GM19324 (cell line): Measurements from ENCODE around the gene WDR83.
"Not testable (repeated sequence)": the region's sequence is repeated elsewhere in the genome, so short reads cannot be mapped to it uniquely, and the experiment has no call there.

ENCODE experiments used
- ATAC-seq: cut with Tn5 transposase; IDR thresholded peaks from one replicate; pipeline ENCODE4 v1.9.1; 2021; ENCODE audit warnings: mild to moderate bottlenecking, moderate library complexity; ENCODE audit not compliant: unreplicated experiment, low FRiP score

The WDR83 gene

GRCh38 chr19:12666265-12667048 is at the start of gene WDR83, which contains the start of gene MAN2B1:
WDR83 (plus strand) TSS chr19:12666807; CDS start chr19:12669791, 2,984 bp downstream.
MAN2B1 (minus strand) TSS chr19:12666742; CDS start chr19:12666701, 41 bp downstream.
- ATAC-seq = peak; percentile 49

GRCh38 chr19:12617646-12618045 is 49.0 kb upstream of the WDR83 start:
- no peak for ATAC-seq

GRCh38 chr19:12621253-12622024 is 45.2 kb upstream of the WDR83 start:
- ATAC-seq = not testable (repeated sequence)

- ATAC-seq = no peak
These were observed 43.1 kb upstream of the WDR83 start for GRCh38 chr19:12623361-12624031.

GRCh38 chr19:12626958-12627357 is 39.6 kb upstream of the WDR83 start:
- ATAC-seq = no peak

- no peak for ATAC-seq
These were observed 38.3 kb upstream of the WDR83 start for GRCh38 chr19:12628040-12629022.

GRCh38 chr19:12629215-12629614 is 37.4 kb upstream of the WDR83 start:
- ATAC-seq = no peak

- no peak for ATAC-seq
These were observed 30.0 kb upstream of the WDR83 start for GRCh38 chr19:12636631-12637030.

GRCh38 chr19:12638611-12639182 is 27.9 kb upstream of the WDR83 start:
- ATAC-seq = no peak

- ATAC-seq = no peak
These were observed 26.6 kb upstream of the WDR83 start for GRCh38 chr19:12639901-12640613.

GRCh38 chr19:12641456-12641855 is 25.2 kb upstream of the WDR83 start:
- ATAC-seq = no peak

GRCh38 chr19:12642506-12642905 is 24.1 kb upstream of the WDR83 start:
- ATAC-seq = no peak

GRCh38 chr19:12643716-12644115 is 22.9 kb upstream of the WDR83 start:
- not testable (repeated sequence) for ATAC-seq

- ATAC-seq = no peak
These were observed 20.1 kb upstream of the WDR83 start for GRCh38 chr19:12646551-12646950.

GRCh38 chr19:12647047-12647446 is 19.6 kb upstream of the WDR83 start:
- ATAC-seq = no peak

- ATAC-seq = no peak
These were observed 19.0 kb upstream of the WDR83 start for GRCh38 chr19:12647490-12648071.

GRCh38 chr19:12648088-12648487 is 18.5 kb upstream of the WDR83 start:
- ATAC-seq = no peak

GRCh38 chr19:12649941-12650340 is 16.7 kb upstream of the WDR83 start:
- no peak for ATAC-seq

- ATAC-seq = no peak
These were observed 14.4 kb upstream of the WDR83 start for GRCh38 chr19:12652219-12652618.
